Measurements from ENCODE around the gene HSPA6. TPM values are rescaled to one million over a fixed set of nuclear protein-coding genes. Genes with fewer than 3 reads are reported as not detected.

The HSPA6 gene
- total and polyA plus RNA-seq, 2 experiments from 2014 or later = not detected

DNA sequence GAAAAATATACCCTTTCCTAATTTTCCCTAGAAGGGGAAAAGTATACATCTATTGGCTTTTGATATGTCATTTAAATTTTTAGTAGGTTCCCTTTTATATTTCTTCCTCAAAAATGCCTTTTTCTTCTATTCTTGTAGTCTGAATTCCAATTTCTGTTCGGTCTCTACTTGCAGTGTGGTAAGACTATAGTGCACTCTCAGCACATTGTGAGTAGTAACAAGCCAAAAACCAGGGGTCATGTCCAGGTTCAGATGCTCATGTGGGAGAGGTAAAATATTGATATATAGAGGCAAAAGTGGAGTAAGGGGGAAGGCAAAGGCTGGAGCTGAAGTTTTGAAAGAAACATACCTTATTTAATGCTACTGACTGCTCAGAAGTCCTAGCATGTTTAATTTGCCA is 23.1 kb upstream of the HSPA6 start:
- no peak for TF ChIP-seq ZNF114 (CRISPR knock-in tag; IDR thresholded peaks at IDR 0.05)
- no peak for TF ChIP-seq NANOG (IDR thresholded peaks at IDR 0.05; ENCODE audit: borderline replicate concordance)
- Mint-ChIP-seq H3K27me3 (ENCODE audit: insufficient read depth, low read depth, poor library complexity) (peaks cover 6% of the 10 kb centered on the region), H3K27ac (no peak overlapping the region), H3K4me1 (peaks cover 4% of the 10 kb centered on the region), H3K9me3 (no peaks in the 10 kb centered on the region), H3K4me3 (no peak overlapping the region), H3K36me3 (ENCODE audit: low read depth) (no peaks in the 10 kb centered on the region)
- Histone ChIP-seq H3K4me2 (no peak overlapping the region), H4K20me1 (replicated peaks; ENCODE audit: insufficient read depth) (no peaks in the 10 kb centered on the region), H3K79me2 (replicated peaks; ENCODE audit: insufficient read depth) (no peaks in the 10 kb centered on the region), H3K27me3 (ENCODE audit: insufficient read depth) (no peaks in the 10 kb centered on the region), H3K9me2 (ENCODE audit: insufficient read depth) (no peaks in the 10 kb centered on the region), H3K4me1 (ENCODE audit: insufficient read depth) (no peaks in the 10 kb centered on the region), H3K36me3 (ENCODE audit: insufficient read depth) (no peaks in the 10 kb centered on the region), H2AFZ (no peak overlapping the region), H3F3A (replicated peaks; ENCODE audit: low read depth) (no peaks in the 10 kb centered on the region), H3K4me3 (no peak overlapping the region), H3K27ac (ENCODE audit: low read depth) (no peak overlapping the region)
- ATAC-seq (no peak), DNase-seq (ENCODE audit: low spot score) (no peak)

DNA sequence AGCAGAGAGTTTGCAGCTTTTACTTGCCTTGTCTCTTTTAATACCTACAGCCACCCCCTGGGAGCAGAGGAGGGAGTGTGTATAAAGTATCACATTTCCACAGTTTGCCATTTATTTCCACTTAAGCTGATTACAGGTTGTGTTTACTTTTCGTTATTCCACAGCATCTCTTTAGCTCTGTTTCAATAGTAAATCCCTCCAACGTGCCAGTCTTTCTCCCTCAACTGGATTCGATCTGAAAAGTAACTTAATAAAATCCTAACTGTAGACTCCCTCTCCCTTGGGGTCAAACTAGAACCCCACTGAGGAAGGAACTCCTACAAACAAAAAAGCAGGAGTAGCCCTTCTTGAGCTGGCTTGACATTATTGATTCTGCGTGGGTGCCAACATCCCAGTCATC is 22.2 kb upstream of the HSPA6 start:
- H3K4me1 ChIP-seq (ENCODE audit: insufficient read depth) = peaks cover 4% of the 10 kb centered on the region; the same call in 1 of the 2 replicates
- H2AFZ ChIP-seq = no peak overlapping the region
- H3K27me3 Mint-ChIP-seq (ENCODE audit: insufficient read depth, low read depth, poor library complexity) = peaks cover 6% of the 10 kb centered on the region
- no peaks in the 10 kb centered on the region for H3K79me2 ChIP-seq (replicated peaks; ENCODE audit: insufficient read depth)
- no peak overlapping the region for H3K4me3 ChIP-seq
- no peaks in the 10 kb centered on the region for H3K36me3 Mint-ChIP-seq (ENCODE audit: low read depth)
- H3K4me3 Mint-ChIP-seq = no peak overlapping the region
- no peak overlapping the region for H3K27ac ChIP-seq (ENCODE audit: low read depth)
- H3K9me3 Mint-ChIP-seq = no peaks in the 10 kb centered on the region
- peaks cover 12% of the 10 kb centered on the region for H3K4me1 Mint-ChIP-seq
- H3K27me3 ChIP-seq (ENCODE audit: insufficient read depth) = no peaks in the 10 kb centered on the region
- no peaks in the 10 kb centered on the region for H4K20me1 ChIP-seq (replicated peaks; ENCODE audit: insufficient read depth)
- H3K36me3 ChIP-seq (ENCODE audit: insufficient read depth) = no peaks in the 10 kb centered on the region
- no peak for TF ChIP-seq POLR2AphosphoS5 (IDR thresholded peaks at IDR 0.05; ENCODE audit: low read depth)
- TF ChIP-seq ZNF331 (CRISPR knock-in tag; IDR thresholded peaks at IDR 0.05; ENCODE audit: low read depth) = no peak
- no peaks in the 10 kb centered on the region for H3K9me2 ChIP-seq (ENCODE audit: insufficient read depth)
- no peaks in the 10 kb centered on the region for H3F3A ChIP-seq (replicated peaks; ENCODE audit: low read depth)
- H3K27ac Mint-ChIP-seq = no peak overlapping the region
- ATAC-seq (no peak), DNase-seq (ENCODE audit: low spot score) (no peak)
- H3K4me2 ChIP-seq = no peak overlapping the region

DNA sequence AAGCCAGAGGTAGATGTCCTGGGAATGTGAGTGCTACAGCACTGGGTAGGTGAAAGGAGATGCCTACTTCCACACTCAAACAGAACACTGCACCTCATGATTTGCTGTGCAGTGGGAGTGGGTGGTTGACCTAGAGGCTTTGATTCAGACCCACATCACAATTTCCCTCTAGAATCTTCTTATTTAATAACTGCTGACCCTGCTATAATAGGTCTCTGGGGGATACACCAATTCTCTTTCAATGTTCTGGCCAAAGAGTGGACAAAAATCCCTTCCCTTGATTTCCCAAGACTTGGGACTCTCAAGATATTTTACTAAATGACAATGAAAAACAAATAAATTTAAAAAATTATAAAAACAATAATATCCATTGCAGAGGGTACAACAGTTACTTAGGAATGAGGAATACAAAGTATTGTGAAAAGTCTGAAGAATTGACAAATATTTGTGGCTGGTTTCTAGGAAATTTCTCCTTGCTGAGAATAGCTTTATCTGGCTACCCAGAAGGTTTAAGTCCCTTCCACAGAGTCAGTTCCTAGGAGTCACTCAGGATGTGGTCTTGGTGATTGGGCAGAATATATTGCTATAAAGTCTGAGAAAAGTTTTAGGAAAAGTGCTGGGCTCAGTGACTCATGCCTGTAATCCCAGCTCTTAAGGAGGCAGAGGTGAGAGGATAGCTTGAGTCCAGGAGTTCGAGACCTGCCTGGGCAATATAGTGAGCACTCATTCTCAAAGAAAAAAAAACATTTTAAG is 21.5 kb upstream of the HSPA6 start:
- Histone ChIP-seq H3K36me3 (ENCODE audit: insufficient read depth) (no peaks in the 10 kb centered on the region), H3K4me2 (no peak overlapping the region), H3K79me2 (replicated peaks; ENCODE audit: insufficient read depth) (no peaks in the 10 kb centered on the region), H3K27ac (ENCODE audit: low read depth) (no peak overlapping the region), H3F3A (replicated peaks; ENCODE audit: low read depth) (no peaks in the 10 kb centered on the region), H3K4me3 (no peak overlapping the region), H3K9me2 (ENCODE audit: insufficient read depth) (no peaks in the 10 kb centered on the region), H4K20me1 (replicated peaks; ENCODE audit: insufficient read depth) (no peaks in the 10 kb centered on the region), H3K4me1 (ENCODE audit: insufficient read depth) (peaks cover 4% of the 10 kb centered on the region; the same call in 1 of the 2 replicates), H3K27me3 (ENCODE audit: insufficient read depth) (no peaks in the 10 kb centered on the region), H2AFZ (no peak overlapping the region)
- TF ChIP-seq ZNF331 (CRISPR knock-in tag; IDR thresholded peaks at IDR 0.05; ENCODE audit: low read depth) = no peak
- no peak for TF ChIP-seq EZH2phosphoT487 (IDR thresholded peaks at IDR 0.05; ENCODE audit: unreplicated experiment)
- TF ChIP-seq, protein P1, sequence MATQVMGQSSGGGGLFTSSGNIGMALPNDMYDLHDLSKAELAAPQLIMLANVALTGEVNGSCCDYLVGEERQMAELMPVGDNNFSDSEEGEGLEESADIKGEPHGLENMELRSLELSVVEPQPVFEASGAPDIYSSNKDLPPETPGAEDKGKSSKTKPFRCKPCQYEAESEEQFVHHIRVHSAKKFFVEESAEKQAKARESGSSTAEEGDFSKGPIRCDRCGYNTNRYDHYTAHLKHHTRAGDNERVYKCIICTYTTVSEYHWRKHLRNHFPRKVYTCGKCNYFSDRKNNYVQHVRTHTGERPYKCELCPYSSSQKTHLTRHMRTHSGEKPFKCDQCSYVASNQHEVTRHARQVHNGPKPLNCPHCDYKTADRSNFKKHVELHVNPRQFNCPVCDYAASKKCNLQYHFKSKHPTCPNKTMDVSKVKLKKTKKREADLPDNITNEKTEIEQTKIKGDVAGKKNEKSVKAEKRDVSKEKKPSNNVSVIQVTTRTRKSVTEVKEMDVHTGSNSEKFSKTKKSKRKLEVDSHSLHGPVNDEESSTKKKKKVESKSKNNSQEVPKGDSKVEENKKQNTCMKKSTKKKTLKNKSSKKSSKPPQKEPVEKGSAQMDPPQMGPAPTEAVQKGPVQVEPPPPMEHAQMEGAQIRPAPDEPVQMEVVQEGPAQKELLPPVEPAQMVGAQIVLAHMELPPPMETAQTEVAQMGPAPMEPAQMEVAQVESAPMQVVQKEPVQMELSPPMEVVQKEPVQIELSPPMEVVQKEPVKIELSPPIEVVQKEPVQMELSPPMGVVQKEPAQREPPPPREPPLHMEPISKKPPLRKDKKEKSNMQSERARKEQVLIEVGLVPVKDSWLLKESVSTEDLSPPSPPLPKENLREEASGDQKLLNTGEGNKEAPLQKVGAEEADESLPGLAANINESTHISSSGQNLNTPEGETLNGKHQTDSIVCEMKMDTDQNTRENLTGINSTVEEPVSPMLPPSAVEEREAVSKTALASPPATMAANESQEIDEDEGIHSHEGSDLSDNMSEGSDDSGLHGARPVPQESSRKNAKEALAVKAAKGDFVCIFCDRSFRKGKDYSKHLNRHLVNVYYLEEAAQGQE (IDR thresholded peaks at IDR 0.05; ENCODE audit: unreplicated experiment) = no peak
- TF ChIP-seq, protein P2, sequence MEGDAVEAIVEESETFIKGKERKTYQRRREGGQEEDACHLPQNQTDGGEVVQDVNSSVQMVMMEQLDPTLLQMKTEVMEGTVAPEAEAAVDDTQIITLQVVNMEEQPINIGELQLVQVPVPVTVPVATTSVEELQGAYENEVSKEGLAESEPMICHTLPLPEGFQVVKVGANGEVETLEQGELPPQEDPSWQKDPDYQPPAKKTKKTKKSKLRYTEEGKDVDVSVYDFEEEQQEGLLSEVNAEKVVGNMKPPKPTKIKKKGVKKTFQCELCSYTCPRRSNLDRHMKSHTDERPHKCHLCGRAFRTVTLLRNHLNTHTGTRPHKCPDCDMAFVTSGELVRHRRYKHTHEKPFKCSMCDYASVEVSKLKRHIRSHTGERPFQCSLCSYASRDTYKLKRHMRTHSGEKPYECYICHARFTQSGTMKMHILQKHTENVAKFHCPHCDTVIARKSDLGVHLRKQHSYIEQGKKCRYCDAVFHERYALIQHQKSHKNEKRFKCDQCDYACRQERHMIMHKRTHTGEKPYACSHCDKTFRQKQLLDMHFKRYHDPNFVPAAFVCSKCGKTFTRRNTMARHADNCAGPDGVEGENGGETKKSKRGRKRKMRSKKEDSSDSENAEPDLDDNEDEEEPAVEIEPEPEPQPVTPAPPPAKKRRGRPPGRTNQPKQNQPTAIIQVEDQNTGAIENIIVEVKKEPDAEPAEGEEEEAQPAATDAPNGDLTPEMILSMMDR (conservative IDR thresholded peaks at IDR 0.05; ENCODE audit: low read depth in 2 of 2) = no peak
- TF ChIP-seq, protein P3, sequence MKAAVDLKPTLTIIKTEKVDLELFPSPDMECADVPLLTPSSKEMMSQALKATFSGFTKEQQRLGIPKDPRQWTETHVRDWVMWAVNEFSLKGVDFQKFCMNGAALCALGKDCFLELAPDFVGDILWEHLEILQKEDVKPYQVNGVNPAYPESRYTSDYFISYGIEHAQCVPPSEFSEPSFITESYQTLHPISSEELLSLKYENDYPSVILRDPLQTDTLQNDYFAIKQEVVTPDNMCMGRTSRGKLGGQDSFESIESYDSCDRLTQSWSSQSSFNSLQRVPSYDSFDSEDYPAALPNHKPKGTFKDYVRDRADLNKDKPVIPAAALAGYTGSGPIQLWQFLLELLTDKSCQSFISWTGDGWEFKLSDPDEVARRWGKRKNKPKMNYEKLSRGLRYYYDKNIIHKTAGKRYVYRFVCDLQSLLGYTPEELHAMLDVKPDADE (IDR thresholded peaks at IDR 0.05) = no peak
- ATAC-seq (no peak), DNase-seq (ENCODE audit: low spot score) (no peak)
- H3K36me3 Mint-ChIP-seq (ENCODE audit: low read depth) = no peaks in the 10 kb centered on the region
- peaks cover 16% of the 10 kb centered on the region for H3K4me1 Mint-ChIP-seq
- no peak overlapping the region for H3K4me3 Mint-ChIP-seq
- peaks cover 6% of the 10 kb centered on the region for H3K27me3 Mint-ChIP-seq (ENCODE audit: insufficient read depth, low read depth, poor library complexity)
- H3K9me3 Mint-ChIP-seq = no peaks in the 10 kb centered on the region
- no peak overlapping the region for H3K27ac Mint-ChIP-seq

Data from GM23338 (cell line).